Trophoblast cell (in vitro differentiated cells and primary cell): ENCODE measurements around the gene DCAF15.
"Not testable (repeated sequence)": the region's sequence is repeated elsewhere in the genome, so short reads cannot be mapped to it uniquely, and the experiment has no call there.

Source experiments
- DNase-seq, 2 donors: peaks; one replicate each; pipeline ENCODE4 v3.0.0-alpha.2; 2016
- H2AFZ ChIP-seq: 2 replicates; pipeline ENCODE4 v1.6.1; 2013; ENCODE audit warnings: low read length, moderate library complexity, mild to moderate bottlenecking; ENCODE audit not compliant: insufficient read depth, poor library complexity
- H2AK5ac ChIP-seq: 2 replicates; pipeline ENCODE4 v1.6.1; 2013; ENCODE audit warnings: mild to moderate bottlenecking, low read length
- H2BK120ac ChIP-seq: 2 replicates; pipeline ENCODE4 v1.6.1; 2013; ENCODE audit warnings: low read length, mild to moderate bottlenecking, moderate library complexity; ENCODE audit not compliant: insufficient read depth, poor library complexity
- H2BK12ac ChIP-seq: 2 replicates; pipeline ENCODE4 v1.6.1; 2013; ENCODE audit warnings: mild to moderate bottlenecking, low read length, moderate library complexity
- H2BK5ac ChIP-seq: 2 replicates; pipeline ENCODE4 v1.6.1; 2013; ENCODE audit warnings: low read length, low read depth, moderate library complexity, mild to moderate bottlenecking; ENCODE audit not compliant: poor library complexity
- H3K14ac ChIP-seq: 2 replicates; pipeline ENCODE4 v1.6.1; 2013; ENCODE audit warnings: mild to moderate bottlenecking, low read length
- H3K18ac ChIP-seq: 2 replicates; pipeline ENCODE4 v1.6.1; 2013; ENCODE audit warnings: mild to moderate bottlenecking, low read length
- H3K23ac ChIP-seq: 2 replicates; pipeline ENCODE4 v1.6.1; 2013; ENCODE audit warnings: low read length
- H3K27ac ChIP-seq: 2 replicates; pipeline ENCODE4 v1.5.1; 2013; ENCODE audit warnings: low read depth, mild to moderate bottlenecking, inconsistent platforms, low read length, moderate library complexity
- H3K27me3 ChIP-seq: 2 replicates; pipeline ENCODE4 v1.6.1; 2013; ENCODE audit warnings: inconsistent platforms, mild to moderate bottlenecking, low read length, moderate library complexity; ENCODE audit not compliant: insufficient read depth
- H3K36me3 ChIP-seq, 2 experiments: 1 replicate in 1 of 2; 2 replicates in 1 of 2; pipeline ENCODE4 v1.6.1; 2013; ENCODE audit warnings: low read length in 2 of 2, mild to moderate bottlenecking in 2 of 2, moderate library complexity in 1 of 2; ENCODE audit not compliant: insufficient read depth in 2 of 2, control insufficient read depth in 1 of 2
- H3K4ac ChIP-seq: 2 replicates; pipeline ENCODE4 v1.6.1; 2013; ENCODE audit warnings: low read depth, mild to moderate bottlenecking, low read length, moderate library complexity
- H3K4me1 ChIP-seq, 2 experiments: 1 replicate in 1 of 2; 2 replicates in 1 of 2; pipeline ENCODE4 v1.6.1; 2013; ENCODE audit warnings: low read length in 2 of 2, mild to moderate bottlenecking in 2 of 2, moderate library complexity in 1 of 2; ENCODE audit not compliant: insufficient read depth in 2 of 2, control insufficient read depth in 1 of 2
- H3K4me2 ChIP-seq: 2 replicates; pipeline ENCODE4 v1.6.1; 2013; ENCODE audit warnings: inconsistent platforms, mild to moderate bottlenecking, low read length, moderate library complexity
- H3K4me3 ChIP-seq: 2 replicates; pipeline ENCODE4 v1.5.1; 2013; ENCODE audit warnings: mild to moderate bottlenecking, low read depth, low read length, inconsistent platforms
- H3K79me1 ChIP-seq: one replicate; pipeline ENCODE4 v1.6.1; 2013; ENCODE audit warnings: low read length
- H3K79me2 ChIP-seq: 2 replicates; pipeline ENCODE4 v1.6.1; 2013; ENCODE audit warnings: low read length, mild to moderate bottlenecking; ENCODE audit not compliant: control insufficient read depth, insufficient read depth, poor library complexity
- H3K9ac ChIP-seq: 2 replicates; pipeline ENCODE4 v1.6.1; 2013; ENCODE audit warnings: mild to moderate bottlenecking, low read length
- H3K9me3 ChIP-seq: 2 replicates; pipeline ENCODE4 v1.6.1; 2013; ENCODE audit warnings: low read depth, mild to moderate bottlenecking, control low read depth, inconsistent platforms, low read length; ENCODE audit not compliant: insufficient read depth
- H4K12ac ChIP-seq: 2 replicates; pipeline ENCODE4 v1.6.1; 2013; ENCODE audit warnings: low read depth, mild to moderate bottlenecking, low read length, moderate library complexity
- H4K8ac ChIP-seq: 2 replicates; pipeline ENCODE4 v1.6.1; 2013; ENCODE audit warnings: low read depth, mild to moderate bottlenecking, low read length, moderate library complexity
- H4K91ac ChIP-seq: one replicate; pipeline ENCODE4 v1.6.1; 2013; ENCODE audit warnings: low read depth, mild to moderate bottlenecking, low read length, moderate library complexity
- WGBS: extraction: QIAGEN DNeasy Blood & Tissue Kit; methylation state at CpG from one replicate; pipeline ENCODE4 v1.1.7; 2013; ENCODE audit warnings: missing lambda C conversion rate; ENCODE audit not compliant: insufficient read length, insufficient coverage; ENCODE audit errors: extremely low coverage; 5-methylcytosine and 5-hydroxymethylcytosine counted together

Gene DCAF15

GRCh38 chr19:13920524-13920923 lies 31.8 kb upstream of the DCAF15 start:
- Histone ChIP-seq H3K9ac (no peak overlapping the region), H3K4me2 (no peak overlapping the region), H2BK120ac (no peak overlapping the region), H3K27me3 (no peaks in the 10 kb centered on the region), H3K79me1 (no peaks in the 10 kb centered on the region), H3K9me3 (peaks cover 10% of the 10 kb centered on the region), H3K14ac (no peak overlapping the region), H4K91ac (no peak overlapping the region), H3K18ac (no peak overlapping the region), H4K8ac (no peak overlapping the region), H3K36me3 (peaks cover 41 to 57% of the 10 kb centered on the region in 2 experiments), H3K4me1 (no peaks in the 10 kb centered on the region), H3K79me2 (no peaks in the 10 kb centered on the region), H2AFZ (no peak overlapping the region), H3K27ac (no peak overlapping the region), H3K4me3 (no peak overlapping the region), H3K23ac (no peak overlapping the region), H4K12ac (no peak overlapping the region), H2BK12ac (no peak overlapping the region), H3K4ac (no peak overlapping the region), H2BK5ac (no peak overlapping the region), H2AK5ac (no peak overlapping the region)
- WGBS = no CpG with 5 or more reads among the region's 11 CpGs
- no peak for DNase-seq

- Histone ChIP-seq H3K4me3 (no peak overlapping the region), H3K9ac (no peak overlapping the region), H3K14ac (no peak overlapping the region), H2AK5ac (no peak overlapping the region), H3K4me1 (no peaks in the 10 kb centered on the region), H4K12ac (no peak overlapping the region), H3K79me2 (no peaks in the 10 kb centered on the region), H3K4me2 (no peak overlapping the region), H3K27ac (no peak overlapping the region), H2BK5ac (no peak overlapping the region), H3K79me1 (no peaks in the 10 kb centered on the region), H3K36me3 (peaks cover 37 to 55% of the 10 kb centered on the region in 2 experiments), H2BK12ac (no peak overlapping the region), H3K27me3 (no peaks in the 10 kb centered on the region), H3K4ac (no peak overlapping the region), H3K23ac (no peak overlapping the region), H2BK120ac (no peak overlapping the region), H2AFZ (no peak overlapping the region), H3K18ac (no peak overlapping the region), H4K8ac (no peak overlapping the region), H4K91ac (no peak overlapping the region), H3K9me3 (peaks cover 10% of the 10 kb centered on the region)
- peak; percentile 45 to 70 for DNase-seq
- no CpG with 5 or more reads among the region's 2 CpGs for WGBS
Measured at GRCh38 chr19:13920940-13921747, 31.2 kb upstream of the DCAF15 start.

DNA sequence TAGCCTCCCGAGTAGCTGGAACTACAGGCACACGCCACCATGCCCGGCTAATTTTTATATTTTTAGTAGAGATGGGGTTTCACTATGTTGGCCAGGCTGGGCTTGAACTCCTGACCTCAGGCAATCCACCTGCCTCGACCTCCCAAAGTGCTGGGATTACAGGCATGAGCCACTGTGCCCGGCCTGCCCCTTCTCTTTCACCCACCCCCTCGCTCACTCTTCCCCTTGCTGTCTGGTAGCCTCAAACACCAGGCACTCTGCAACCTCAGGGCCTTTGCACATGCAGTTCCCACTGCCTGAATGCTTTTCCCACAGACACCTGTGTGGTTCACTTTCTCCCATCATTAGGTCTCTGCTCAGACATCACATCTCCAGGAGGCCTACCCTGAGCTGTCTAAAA lies 30.2 kb upstream of the DCAF15 start:
- not testable (repeated sequence) for H3K4me1 ChIP-seq, H3K79me2 ChIP-seq, H3K4me3 ChIP-seq, DNase-seq, H2AFZ ChIP-seq, H2AK5ac ChIP-seq, H3K14ac ChIP-seq, H3K27ac ChIP-seq, H3K79me1 ChIP-seq, H3K18ac ChIP-seq, H4K8ac ChIP-seq, H2BK5ac ChIP-seq, H4K91ac ChIP-seq, H2BK120ac ChIP-seq, H3K4me2 ChIP-seq, H2BK12ac ChIP-seq, H3K27me3 ChIP-seq, H3K23ac ChIP-seq, H4K12ac ChIP-seq, H3K4ac ChIP-seq, H3K9ac ChIP-seq
- no CpG with 5 or more reads among the region's 6 CpGs for WGBS
- Histone ChIP-seq H3K9me3 (peaks cover 10% of the 10 kb centered on the region), H3K36me3 (peaks cover 46 to 65% of the 10 kb centered on the region in 2 experiments)

GRCh38 chr19:13923194-13923987 lies 28.9 kb upstream of the DCAF15 start:
- H3K4ac ChIP-seq = no peak overlapping the region
- H3K14ac ChIP-seq = no peak overlapping the region
- H2AFZ ChIP-seq = no peak overlapping the region
- no peak for DNase-seq
- no peak overlapping the region for H3K9ac ChIP-seq
- no peak overlapping the region for H4K12ac ChIP-seq
- H2BK5ac ChIP-seq = no peak overlapping the region
- H2BK12ac ChIP-seq = no peak overlapping the region
- WGBS = no CpG with 5 or more reads among the region's 28 CpGs
- H3K4me3 ChIP-seq = no peak overlapping the region
- H2AK5ac ChIP-seq = no peak overlapping the region
- no peak overlapping the region for H4K91ac ChIP-seq
- H2BK120ac ChIP-seq = no peak overlapping the region
- H3K4me2 ChIP-seq = no peak overlapping the region
- H3K4me1 ChIP-seq = no peaks in the 10 kb centered on the region
- H3K79me1 ChIP-seq = no peaks in the 10 kb centered on the region
- no peak overlapping the region for H4K8ac ChIP-seq
- no peak overlapping the region for H3K23ac ChIP-seq
- H3K9me3 ChIP-seq = peaks cover 11% of the 10 kb centered on the region
- no peaks in the 10 kb centered on the region for H3K27me3 ChIP-seq
- peaks cover 51 to 69% of the 10 kb centered on the region in 2 experiments for H3K36me3 ChIP-seq
- H3K79me2 ChIP-seq = no peaks in the 10 kb centered on the region
- H3K27ac ChIP-seq = no peak overlapping the region
- H3K18ac ChIP-seq = no peak overlapping the region
